Endothelial cell of umbilical vein (primary cell): ENCODE results near the gene PDE3A. TPM values are rescaled to one million over a fixed set of nuclear protein-coding genes. Genes with fewer than 3 reads are reported as not detected.

Experiments
- BruUV-seq: library from RNA; stranded (reverse); fragments of 400-500 nt; replicated peaks from 2 replicates; lab custom pipeline; 2021; lab: Mats Ljungman, UMichigan
- CTCF ChIA-PET: fragments of 300-600, 350-600 bp; sonication (Branson Sonifier 250); formaldehyde crosslinking; loops from one replicate; lab custom pipeline; 2021; ENCODE audit warnings: antibody characterized with exemption, inconsistent platforms; lab: Charles Lee
- POLR2A ChIA-PET: fragments of 300-600, 350-600 bp; sonication (Branson Sonifier 250); formaldehyde crosslinking; loops from one replicate; lab custom pipeline; 2021; ENCODE audit warnings: antibody characterized with exemption, inconsistent platforms; lab: Charles Lee
- DNase-seq: peaks from one replicate; pipeline ENCODE4 v3.0.0-alpha.2; 2011; ENCODE audit warnings: low read depth, low spot score
- FAIRE-seq: peaks from 2 replicates; lab custom pipeline; 2011; peaks lifted over from hg19 to GRCh38; lab: Jason Lieb, UNC
- H2AFZ ChIP-seq: 2 replicates; pipeline ENCODE4 v1.6.0; 2012; ENCODE audit warnings: low read depth, low read length, control low read depth, inconsistent platforms
- H3K27ac ChIP-seq: 2 replicates; pipeline ENCODE4 v1.5.1; 2011; ENCODE audit warnings: low read depth, mild to moderate bottlenecking, control low read depth, low read length, moderate library complexity; ENCODE audit not compliant: insufficient read depth
- H3K27me3 ChIP-seq, 2 experiments: 2 replicates each; pipeline versions ENCODE4 v1.6.0 to v1.6.1; 2011; ENCODE audit warnings: low read length in 2 of 2, mixed read lengths in 1 of 2; ENCODE audit not compliant: control insufficient read depth in 2 of 2, insufficient read depth in 2 of 2
- H3K36me3 ChIP-seq, 2 experiments: 2 replicates in 1 of 2; 3 replicates in 1 of 2; pipeline ENCODE4 v1.5.1; 2011; ENCODE audit warnings: low read length in 2 of 2, mild to moderate bottlenecking in 1 of 2, moderate library complexity in 1 of 2; ENCODE audit not compliant: control insufficient read depth in 2 of 2, insufficient read depth in 2 of 2; ENCODE audit errors: extremely low read depth in 1 of 2
- H3K4me1 ChIP-seq: 3 replicates; pipeline ENCODE4 v1.5.1; 2011; ENCODE audit warnings: mild to moderate bottlenecking, low read length; ENCODE audit not compliant: control insufficient read depth, insufficient read depth; ENCODE audit errors: extremely low read depth
- H3K4me2 ChIP-seq: 2 replicates; pipeline ENCODE4 v1.6.1; 2011; ENCODE audit warnings: low read length, control low read depth, mixed read lengths; ENCODE audit not compliant: insufficient read depth
- H3K4me3 ChIP-seq, 3 experiments: fragments of 200-600 bp in 1 of 3; sonication (generic), shearing (Covaris generic) in 1 of 3; replicated peaks in 1 of 3; 2 replicates each; pipeline ENCODE4 v1.5.1; 2011 to 2016; ENCODE audit warnings: control low read depth in 3 of 3, low read length in 3 of 3, mild to moderate bottlenecking in 2 of 3, inconsistent platforms in 1 of 3, low read depth in 1 of 3, moderate library complexity in 1 of 3; ENCODE audit not compliant: insufficient read depth in 1 of 3
- H3K79me2 ChIP-seq: 2 replicates; pipeline ENCODE4 v1.6.0; 2012; ENCODE audit warnings: low read length, inconsistent platforms; ENCODE audit not compliant: control insufficient read depth, insufficient read depth
- H3K9ac ChIP-seq: replicated peaks from 2 replicates; pipeline ENCODE3; 2011; ENCODE audit warnings: low read length, control low read depth; ENCODE audit not compliant: insufficient read depth; ENCODE audit errors: extremely low read depth
- H3K9me1 ChIP-seq: replicated peaks from 3 replicates; pipeline ENCODE4 v1.6.0; 2011; ENCODE audit warnings: mild to moderate bottlenecking, low read length; ENCODE audit not compliant: control insufficient read depth, insufficient read depth; ENCODE audit errors: extremely low read depth
- H3K9me3 ChIP-seq: replicated peaks from 2 replicates; pipeline ENCODE4 v1.5.1; 2012; ENCODE audit warnings: low read length, inconsistent platforms; ENCODE audit not compliant: control insufficient read depth, insufficient read depth
- H4K20me1 ChIP-seq: replicated peaks from 2 replicates; pipeline ENCODE3; 2011; ENCODE audit warnings: mild to moderate bottlenecking, low read length; ENCODE audit not compliant: control insufficient read depth, insufficient read depth; ENCODE audit errors: extremely low read depth
- FOS ChIP-seq: IDR thresholded peaks from 2 replicates; pipeline ENCODE4 v1.6.1; 2011; ENCODE audit warnings: mild to moderate bottlenecking, low read length, moderate library complexity, borderline replicate concordance; ENCODE audit not compliant: insufficient read depth
- GATA2 ChIP-seq: IDR thresholded peaks from 2 replicates; pipeline ENCODE4 v1.7.0; 2011; ENCODE audit warnings: low read depth, mild to moderate bottlenecking, moderate library complexity, mixed read lengths, low read length; ENCODE audit not compliant: insufficient read length, insufficient read depth
- MYC ChIP-seq: IDR thresholded peaks from one replicate; pipeline ENCODE4 v1.6.1; 2011; ENCODE audit warnings: mild to moderate bottlenecking, low read depth, low read length
- dilution Hi-C: fragments of 300-500 bp; cut with MboI; formaldehyde crosslinking; loops from one replicate; pipeline ENCODE4 v1.15.0; 2019; ENCODE audit warnings: low sequenced_read_pairs; ENCODE audit not compliant: extremely low pct_ligation_motif_present
- intact Hi-C: fragments of 100-400 bp; cut with micrococcal nuclease; formaldehyde crosslinking; loops from one replicate; pipeline ENCODE4 v1.10.0; 2022
- polyA plus RNA-seq, 4 experiments: library from polyadenylated mRNA; depleted of rRNA in 3 of 4; stranded (reverse) in 3 of 4; unstranded in 1 of 4; fragments of >200 nt; gene quantifications; 2 replicates each; pipeline versions ENCODE4 v1.2.1 to v1.2.3, GENCODE V29; 2011 to 2012; ENCODE audit warnings: missing spikeins in 1 of 4
- total RNA-seq: library from RNA; stranded (reverse); gene quantifications from 2 replicates; pipeline ENCODE4 v1.2.3, GENCODE V29; 2021
- TF ChIP-seq, protein P1 (sequence below): IDR thresholded peaks from 2 replicates; pipeline ENCODE4 v1.6.1; 2011; ENCODE audit not compliant: insufficient read depth, insufficient read length
- TF ChIP-seq, protein P2 (sequence below), 2 donors: IDR thresholded peaks; 1 replicate in 1 of 2; 2 replicates in 1 of 2; pipeline ENCODE4 v1.5.1; 2011; ENCODE audit warnings: low read length in 2 of 2, mild to moderate bottlenecking in 2 of 2, moderate library complexity in 2 of 2, control low read depth in 1 of 2, inconsistent platforms in 1 of 2, low read depth in 1 of 2; ENCODE audit not compliant: insufficient read depth in 1 of 2; ENCODE audit errors: extremely low read depth in 1 of 2

PDE3A gene
- total and polyA plus RNA-seq, 2 donors (not counting 3 experiments of a cell fraction or from before 2014, with no cell fraction given): 14.0 to 27.4 TPM

DNA sequence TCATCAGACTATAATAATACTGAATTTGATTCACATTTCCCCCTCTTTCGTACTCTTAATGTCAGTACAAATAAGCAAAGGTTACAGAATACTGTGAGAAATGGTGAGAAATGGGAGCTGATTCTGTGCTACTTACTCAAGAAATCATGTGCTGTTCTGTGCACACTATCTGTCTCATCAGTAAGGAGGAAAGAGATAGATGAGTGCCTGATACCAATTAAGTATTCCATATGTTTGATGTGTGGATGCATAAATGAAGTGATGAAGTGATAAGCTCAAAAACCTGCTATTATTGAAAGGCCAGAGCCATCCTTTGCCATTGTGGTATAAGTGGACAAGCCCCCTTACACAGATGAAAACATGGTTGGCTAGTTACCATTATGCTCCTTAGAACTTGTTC lies 127.7 kb downstream of the PDE3A start:
- no peak for DNase-seq
- dilution Hi-C loops: no loop called here
- H3K4me3 ChIP-seq: no peak overlapping the region
- ChIA-PET CTCF (interaction anchor here (1.7 kb wide), 1 partner anchor 53 kb away, joined by 5 read pairs; no protein-coding TSS in a partner anchor), POLR2A (no interaction called here)
- H2AFZ ChIP-seq: no peak overlapping the region
- no peaks in the 10 kb centered on the region for H3K9me1 ChIP-seq
- peaks cover 6% of the 10 kb centered on the region for H3K79me2 ChIP-seq
- no TSS peak for BruUV-seq
- peaks cover 23% of the 10 kb centered on the region for H3K4me1 ChIP-seq
- no peak overlapping the region for H3K9ac ChIP-seq
- no peaks in the 10 kb centered on the region for H3K9me3 ChIP-seq
- H3K4me2 ChIP-seq: no peak overlapping the region
- no peak for FAIRE-seq
- H4K20me1 ChIP-seq: no peaks in the 10 kb centered on the region
- H3K27ac ChIP-seq: no peak overlapping the region
- TF ChIP-seq, protein P1, sequence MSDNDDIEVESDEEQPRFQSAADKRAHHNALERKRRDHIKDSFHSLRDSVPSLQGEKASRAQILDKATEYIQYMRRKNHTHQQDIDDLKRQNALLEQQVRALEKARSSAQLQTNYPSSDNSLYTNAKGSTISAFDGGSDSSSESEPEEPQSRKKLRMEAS: no peak
- TF ChIP-seq MYC (no peak), GATA2 (no peak)
- H3K36me3 ChIP-seq: no peaks in the 10 kb centered on the region
- H3K27me3 ChIP-seq: no peaks in the 10 kb centered on the region
- intact Hi-C loops: no loop called here

DNA sequence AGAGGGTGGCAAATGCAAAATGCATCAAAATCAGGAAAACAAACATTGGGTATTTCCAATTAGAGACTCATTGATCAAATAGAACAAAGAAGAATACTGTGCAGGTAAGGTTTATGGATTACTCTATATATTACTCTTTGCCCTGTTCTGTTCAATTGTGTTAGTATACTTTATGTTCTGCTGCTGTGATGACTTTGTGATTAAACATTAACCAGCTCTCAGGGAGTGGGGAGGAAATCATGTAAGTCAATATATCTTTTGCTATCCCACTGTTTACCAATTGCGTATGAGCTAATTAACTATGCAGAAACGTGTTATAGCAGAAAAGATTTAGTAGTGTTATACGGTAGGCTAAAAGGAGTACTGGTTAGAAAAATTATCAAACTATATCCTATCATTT lies 129.4 kb downstream of the PDE3A start:
- Histone ChIP-seq H3K9me1 (no peaks in the 10 kb centered on the region), H3K4me2 (no peak overlapping the region), H3K36me3 (no peaks in the 10 kb centered on the region), H3K27ac (no peak overlapping the region), H3K79me2 (peaks cover 6% of the 10 kb centered on the region), H3K9ac (no peak overlapping the region), H2AFZ (no peak overlapping the region), H3K9me3 (no peaks in the 10 kb centered on the region), H3K27me3 (no peaks in the 10 kb centered on the region), H3K4me3 (no peak overlapping the region), H4K20me1 (no peaks in the 10 kb centered on the region), H3K4me1 (peaks cover 15% of the 10 kb centered on the region)
- BruUV-seq: no TSS peak
- FAIRE-seq (no peak), DNase-seq (no peak)
- dilution Hi-C loops (no loop called here), intact Hi-C loops (no loop called here)
- ChIA-PET POLR2A (no interaction called here), CTCF (no interaction called here)
- TF ChIP-seq, protein P2, sequence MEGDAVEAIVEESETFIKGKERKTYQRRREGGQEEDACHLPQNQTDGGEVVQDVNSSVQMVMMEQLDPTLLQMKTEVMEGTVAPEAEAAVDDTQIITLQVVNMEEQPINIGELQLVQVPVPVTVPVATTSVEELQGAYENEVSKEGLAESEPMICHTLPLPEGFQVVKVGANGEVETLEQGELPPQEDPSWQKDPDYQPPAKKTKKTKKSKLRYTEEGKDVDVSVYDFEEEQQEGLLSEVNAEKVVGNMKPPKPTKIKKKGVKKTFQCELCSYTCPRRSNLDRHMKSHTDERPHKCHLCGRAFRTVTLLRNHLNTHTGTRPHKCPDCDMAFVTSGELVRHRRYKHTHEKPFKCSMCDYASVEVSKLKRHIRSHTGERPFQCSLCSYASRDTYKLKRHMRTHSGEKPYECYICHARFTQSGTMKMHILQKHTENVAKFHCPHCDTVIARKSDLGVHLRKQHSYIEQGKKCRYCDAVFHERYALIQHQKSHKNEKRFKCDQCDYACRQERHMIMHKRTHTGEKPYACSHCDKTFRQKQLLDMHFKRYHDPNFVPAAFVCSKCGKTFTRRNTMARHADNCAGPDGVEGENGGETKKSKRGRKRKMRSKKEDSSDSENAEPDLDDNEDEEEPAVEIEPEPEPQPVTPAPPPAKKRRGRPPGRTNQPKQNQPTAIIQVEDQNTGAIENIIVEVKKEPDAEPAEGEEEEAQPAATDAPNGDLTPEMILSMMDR (IDR thresholded peaks at IDR 0.05; ENCODE audit: extremely low read depth in 1 of 2, insufficient read depth in 1 of 2, low read depth in 1 of 2, low read length in 2 of 2): no peak
- TF ChIP-seq FOS: no peak
